Epithelial cell of prostate (primary cell): ENCODE data around the gene TBC1D2B.
A peak's percentile ranks its signal among the peaks of the same experiment; 100 is the strongest.

Experiments
- DNase-seq: peaks from one replicate; pipeline ENCODE4 v3.0.0-alpha.2; 2011; ENCODE audit warnings: low read depth, low spot score
- H3K27ac ChIP-seq: fragments of 450-650 bp; 2 replicates; pipeline ENCODE4 v1.5.1; 2017; ENCODE audit warnings: mild to moderate bottlenecking

TBC1D2B gene

GRCh38 chr15:78098131-78098755 lies 20.7 kb upstream of the TBC1D2B start:
- no peak overlapping the region for H3K27ac ChIP-seq
- no peak for DNase-seq

GRCh38 chr15:78097667-78098066 lies 20.2 kb upstream of the TBC1D2B start:
- no peak overlapping the region for H3K27ac ChIP-seq
- no peak for DNase-seq

- no peak for DNase-seq
- no peak overlapping the region for H3K27ac ChIP-seq
Measured at GRCh38 chr15:78093242-78094020, 15.9 kb upstream of the TBC1D2B start.

- no peak for DNase-seq
- H3K27ac ChIP-seq = no peak within 1 kb of the TSS
Measured at GRCh38 chr15:78092261-78093041, 14.9 kb upstream of the TBC1D2B start, which contains the start of gene SH2D7. TSS of gene SH2D7 (plus strand) at chr15:78092561. CDS start at chr15:78092585, 24 bp downstream.

GRCh38 chr15:78090422-78091063 lies 13.0 kb upstream of the TBC1D2B start:
- no peak overlapping the region for H3K27ac ChIP-seq
- no peak for DNase-seq

GRCh38 chr15:78088773-78089080 lies 11.2 kb upstream of the TBC1D2B start:
- H3K27ac ChIP-seq = no peak overlapping the region
- DNase-seq = no peak

- no peak overlapping the region for H3K27ac ChIP-seq
- DNase-seq = no peak
Measured at GRCh38 chr15:78087951-78088772, 10.7 kb upstream of the TBC1D2B start.

GRCh38 chr15:78085928-78086327 lies 8.4 kb upstream of the TBC1D2B start:
- no peak for DNase-seq
- peak overlapping the region; percentile 2 for H3K27ac ChIP-seq

GRCh38 chr15:78084449-78084750 lies 6.9 kb upstream of the TBC1D2B start:
- DNase-seq = no peak
- H3K27ac ChIP-seq = no peak overlapping the region

- no peak for DNase-seq
- no peak overlapping the region for H3K27ac ChIP-seq
Measured at GRCh38 chr15:78083687-78084448, 6.4 kb upstream of the TBC1D2B start.

- no peak for DNase-seq
- H3K27ac ChIP-seq = no peak overlapping the region
Measured at GRCh38 chr15:78083186-78083585, 5.7 kb upstream of the TBC1D2B start.

- no peak overlapping the region for H3K27ac ChIP-seq
- no peak for DNase-seq
Measured at GRCh38 chr15:78082743-78083110, 5.2 kb upstream of the TBC1D2B start.

GRCh38 chr15:78082106-78082742 lies 4.7 kb upstream of the TBC1D2B start:
- DNase-seq = no peak
- no peak overlapping the region for H3K27ac ChIP-seq

- DNase-seq = no peak
Measured at GRCh38 chr15:78080088-78080460, 2.6 kb upstream of the TBC1D2B start.

GRCh38 chr15:78079298-78080087 lies 2.0 kb upstream of the TBC1D2B start:
- DNase-seq = no peak
- H3K27ac ChIP-seq = no peak overlapping the region

More at GRCh38 chr15:78080088-78080460, 2.6 kb upstream of the TBC1D2B start:
- H3K27ac ChIP-seq = no peak overlapping the region

GRCh38 chr15:78077871-78078210 lies 330 bp upstream of the TBC1D2B start:
- peak overlapping the region; percentile 66 for H3K27ac ChIP-seq
- no peak for DNase-seq

- DNase-seq = no peak
- H3K27ac ChIP-seq = peak overlapping the region; percentile 66
Measured at GRCh38 chr15:78076231-78077052, 1.1 kb downstream of the TBC1D2B start.
